DOHH2 (cell line): ENCODE measurements around the gene ZBTB4.
"Not testable (repeated sequence)": the region's sequence is repeated elsewhere in the genome, so short reads cannot be mapped to it uniquely, and the experiment has no call there.

Experiments
- EZH2phosphoT487 ChIP-seq: fragments of 200-600 bp; sonication (generic); IDR thresholded peaks from 2 replicates; pipeline ENCODE4 v1.6.1; 2017; ENCODE audit warnings: borderline replicate concordance, mild to moderate bottlenecking, antibody characterized with exemption, low read length, moderate library complexity, mixed read lengths
- TF ChIP-seq, protein P1 (sequence below): fragments of 200-600 bp; sonication (generic); IDR thresholded peaks from one replicate; pipeline ENCODE4 v1.5.1; 2014; ENCODE audit warnings: antibody characterized with exemption, mild to moderate bottlenecking, low read depth, low read length; ENCODE audit not compliant: poor library complexity, severe bottlenecking

DNA sequence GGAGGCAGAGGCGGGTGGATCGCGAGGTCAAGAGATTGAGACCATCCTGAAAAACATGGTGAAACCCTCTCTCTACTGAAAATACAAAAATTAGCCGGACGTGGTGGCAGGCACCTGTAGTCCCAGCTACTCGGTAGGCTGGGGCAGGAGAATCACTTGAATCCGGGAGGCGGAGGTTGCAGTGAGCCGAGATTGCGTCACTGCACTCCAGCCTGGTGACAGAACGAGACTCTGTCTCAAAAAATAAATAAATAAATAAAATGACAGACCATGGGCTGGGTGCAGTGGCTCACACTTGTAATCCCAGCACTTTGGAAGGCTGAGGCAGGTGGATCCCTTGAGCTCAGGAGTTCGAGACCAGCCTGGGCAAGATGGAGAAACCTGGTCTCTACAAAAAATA is 9.6 kb downstream of the ZBTB4 start:
- TF ChIP-seq, protein P1, sequence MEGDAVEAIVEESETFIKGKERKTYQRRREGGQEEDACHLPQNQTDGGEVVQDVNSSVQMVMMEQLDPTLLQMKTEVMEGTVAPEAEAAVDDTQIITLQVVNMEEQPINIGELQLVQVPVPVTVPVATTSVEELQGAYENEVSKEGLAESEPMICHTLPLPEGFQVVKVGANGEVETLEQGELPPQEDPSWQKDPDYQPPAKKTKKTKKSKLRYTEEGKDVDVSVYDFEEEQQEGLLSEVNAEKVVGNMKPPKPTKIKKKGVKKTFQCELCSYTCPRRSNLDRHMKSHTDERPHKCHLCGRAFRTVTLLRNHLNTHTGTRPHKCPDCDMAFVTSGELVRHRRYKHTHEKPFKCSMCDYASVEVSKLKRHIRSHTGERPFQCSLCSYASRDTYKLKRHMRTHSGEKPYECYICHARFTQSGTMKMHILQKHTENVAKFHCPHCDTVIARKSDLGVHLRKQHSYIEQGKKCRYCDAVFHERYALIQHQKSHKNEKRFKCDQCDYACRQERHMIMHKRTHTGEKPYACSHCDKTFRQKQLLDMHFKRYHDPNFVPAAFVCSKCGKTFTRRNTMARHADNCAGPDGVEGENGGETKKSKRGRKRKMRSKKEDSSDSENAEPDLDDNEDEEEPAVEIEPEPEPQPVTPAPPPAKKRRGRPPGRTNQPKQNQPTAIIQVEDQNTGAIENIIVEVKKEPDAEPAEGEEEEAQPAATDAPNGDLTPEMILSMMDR: not testable (repeated sequence)
- TF ChIP-seq EZH2phosphoT487: not testable (repeated sequence)
